ENCODE measurements around the gene WDFY4.

DNA sequence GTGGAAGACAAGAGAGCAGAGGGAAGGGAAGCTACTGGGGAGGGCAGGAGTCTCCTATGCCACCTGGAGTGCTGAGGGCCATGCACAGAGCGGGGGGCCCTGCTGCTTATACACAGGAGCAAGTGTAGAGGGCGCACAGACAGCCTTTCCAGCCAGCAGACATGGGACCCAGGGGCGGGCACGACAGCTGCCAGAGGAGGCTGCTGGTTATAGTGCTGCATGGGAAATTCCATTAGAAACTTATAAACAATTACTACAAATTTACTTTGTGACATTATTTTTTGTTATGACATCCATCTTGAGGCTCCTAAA is 90.5 kb downstream of the WDFY4 start:
- TF ChIP-seq EZH2phosphoT487 (IDR thresholded peaks at IDR 0.05; ENCODE audit: borderline replicate concordance) = no peak
- TF ChIP-seq, protein P1, sequence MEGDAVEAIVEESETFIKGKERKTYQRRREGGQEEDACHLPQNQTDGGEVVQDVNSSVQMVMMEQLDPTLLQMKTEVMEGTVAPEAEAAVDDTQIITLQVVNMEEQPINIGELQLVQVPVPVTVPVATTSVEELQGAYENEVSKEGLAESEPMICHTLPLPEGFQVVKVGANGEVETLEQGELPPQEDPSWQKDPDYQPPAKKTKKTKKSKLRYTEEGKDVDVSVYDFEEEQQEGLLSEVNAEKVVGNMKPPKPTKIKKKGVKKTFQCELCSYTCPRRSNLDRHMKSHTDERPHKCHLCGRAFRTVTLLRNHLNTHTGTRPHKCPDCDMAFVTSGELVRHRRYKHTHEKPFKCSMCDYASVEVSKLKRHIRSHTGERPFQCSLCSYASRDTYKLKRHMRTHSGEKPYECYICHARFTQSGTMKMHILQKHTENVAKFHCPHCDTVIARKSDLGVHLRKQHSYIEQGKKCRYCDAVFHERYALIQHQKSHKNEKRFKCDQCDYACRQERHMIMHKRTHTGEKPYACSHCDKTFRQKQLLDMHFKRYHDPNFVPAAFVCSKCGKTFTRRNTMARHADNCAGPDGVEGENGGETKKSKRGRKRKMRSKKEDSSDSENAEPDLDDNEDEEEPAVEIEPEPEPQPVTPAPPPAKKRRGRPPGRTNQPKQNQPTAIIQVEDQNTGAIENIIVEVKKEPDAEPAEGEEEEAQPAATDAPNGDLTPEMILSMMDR (conservative IDR thresholded peaks at IDR 0.05; ENCODE audit: low read length) = no peak
